HG03469 (cell line): ENCODE results near the gene EFCAB14.
"Not testable (repeated sequence)": the region's sequence is repeated elsewhere in the genome, so short reads cannot be mapped to it uniquely, and the experiment has no call there.

Experiments
- ATAC-seq: cut with Tn5 transposase; IDR thresholded peaks from one replicate; pipeline ENCODE4 v1.9.1; 2021; ENCODE audit warnings: mild to moderate bottlenecking, moderate library complexity, moderate number of reproducible peaks; ENCODE audit not compliant: unreplicated experiment

EFCAB14 gene

GRCh38 chr1:46655848-46656247 lies 63.1 kb downstream of the EFCAB14 start:
- no peak for ATAC-seq

GRCh38 chr1:46654698-46655097 lies 64.2 kb downstream of the EFCAB14 start:
- ATAC-seq = not testable (repeated sequence)

- no peak for ATAC-seq
Observed at GRCh38 chr1:46654012-46654411, 64.9 kb downstream of the EFCAB14 start.

- ATAC-seq = no peak
Observed at GRCh38 chr1:46653405-46653958, 65.4 kb downstream of the EFCAB14 start.

GRCh38 chr1:46652321-46653100 lies 66.4 kb downstream of the EFCAB14 start:
- ATAC-seq = no peak

GRCh38 chr1:46651152-46651551 lies 67.8 kb downstream of the EFCAB14 start:
- not testable (repeated sequence) for ATAC-seq

GRCh38 chr1:46650491-46650890 lies 68.4 kb downstream of the EFCAB14 start:
- no peak for ATAC-seq

GRCh38 chr1:46649764-46650163 lies 69.2 kb downstream of the EFCAB14 start:
- no peak for ATAC-seq

GRCh38 chr1:46647611-46648010 lies 71.3 kb downstream of the EFCAB14 start:
- no peak for ATAC-seq

- ATAC-seq = no peak
Observed at GRCh38 chr1:46646844-46647243, 72.1 kb downstream of the EFCAB14 start.

- no peak for ATAC-seq
Observed at GRCh38 chr1:46646331-46646730, 72.6 kb downstream of the EFCAB14 start.

GRCh38 chr1:46645815-46646214 lies 73.1 kb downstream of the EFCAB14 start:
- ATAC-seq = no peak

- ATAC-seq = no peak
Observed at GRCh38 chr1:46643368-46643775, 75.5 kb downstream of the EFCAB14 start.

GRCh38 chr1:46642115-46642680 lies 76.7 kb downstream of the EFCAB14 start:
- ATAC-seq = no peak

- no peak for ATAC-seq
Observed at GRCh38 chr1:46639547-46639946, 79.4 kb downstream of the EFCAB14 start.

GRCh38 chr1:46638921-46639320 lies 80.0 kb downstream of the EFCAB14 start:
- no peak for ATAC-seq

GRCh38 chr1:46637444-46638083 lies 81.3 kb downstream of the EFCAB14 start:
- no peak for ATAC-seq

GRCh38 chr1:46635205-46635604 lies 83.7 kb downstream of the EFCAB14 start:
- no peak for ATAC-seq

- ATAC-seq = no peak
Observed at GRCh38 chr1:46630719-46631118, 88.2 kb downstream of the EFCAB14 start.
